NCI-H2107 (cell line): ENCODE results near the gene GPRASP2.
"Not testable (repeated sequence)": the region's sequence is repeated elsewhere in the genome, so short reads cannot be mapped to it uniquely, and the experiment has no call there.

Source experiments
- DNase-seq: peaks from one replicate; lab custom pipeline; 2025; lab: John Stamatoyannopoulos, UW

Gene GPRASP2

GRCh38 chrX:102712216-102712966 lies at the start of gene GPRASP2:
GPRASP2 (plus strand) TSS chrX:102712448; CDS start chrX:102714870, 2,422 bp downstream.
- DNase-seq, result no peak

GRCh38 chrX:102663820-102664219 lies 48.4 kb upstream of the GPRASP2 start:
- DNase-seq, result not testable (repeated sequence)

GRCh38 chrX:102667034-102667433 lies 45.2 kb upstream of the GPRASP2 start:
- DNase-seq, result not testable (repeated sequence)

GRCh38 chrX:102669526-102669925 lies 42.7 kb upstream of the GPRASP2 start:
- no peak for DNase-seq

GRCh38 chrX:102672856-102673255 lies 39.4 kb upstream of the GPRASP2 start:
- DNase-seq, result no peak

- DNase-seq, result not testable (repeated sequence)
These were observed 34.8 kb upstream of the GPRASP2 start for GRCh38 chrX:102677479-102677878.

- peak; percentile 41 for DNase-seq
These were observed 27.3 kb upstream of the GPRASP2 start for GRCh38 chrX:102684772-102685520.

GRCh38 chrX:102694749-102695148 lies 17.5 kb upstream of the GPRASP2 start:
- DNase-seq, result no peak

- no peak for DNase-seq
These were observed 15.9 kb upstream of the GPRASP2 start for GRCh38 chrX:102696306-102696705.

- no peak for DNase-seq
These were observed 14.8 kb upstream of the GPRASP2 start for GRCh38 chrX:102697494-102697893.

- DNase-seq, result no peak
These were observed 3.3 kb upstream of the GPRASP2 start for GRCh38 chrX:102708900-102709299.

- DNase-seq, result no peak
These were observed 404 bp upstream of the GPRASP2 start for GRCh38 chrX:102711872-102712215.

GRCh38 chrX:102712981-102713625 lies 855 bp downstream of the GPRASP2 start:
- DNase-seq, result peak; percentile 4

GRCh38 chrX:102714994-102715393 lies 2.7 kb downstream of the GPRASP2 start:
- DNase-seq, result no peak

GRCh38 chrX:102715967-102716366 lies 3.7 kb downstream of the GPRASP2 start:
- DNase-seq, result no peak

- DNase-seq, result peak; percentile 59
These were observed 8.3 kb downstream of the GPRASP2 start, which contains the start of gene GPRASP3 for GRCh38 chrX:102720237-102721168. GPRASP3 (plus strand) TSS chrX:102720743; CDS start chrX:102748996, 28,253 bp downstream.

- DNase-seq, result not testable (repeated sequence)
These were observed 8.9 kb downstream of the GPRASP2 start for GRCh38 chrX:102721169-102721506.

GRCh38 chrX:102723456-102723855 lies 11.2 kb downstream of the GPRASP2 start:
- no peak for DNase-seq

- no peak for DNase-seq
These were observed 15.5 kb downstream of the GPRASP2 start for GRCh38 chrX:102727761-102728160.

GRCh38 chrX:102728646-102729045 lies 16.4 kb downstream of the GPRASP2 start:
- no peak for DNase-seq

- no peak for DNase-seq
These were observed 27.4 kb downstream of the GPRASP2 start for GRCh38 chrX:102739657-102740056.

GRCh38 chrX:102744307-102744706 lies 32.1 kb downstream of the GPRASP2 start:
- DNase-seq, result no peak
